ENCODE measurements around the gene PRPF8. TPM values are rescaled to one million over a fixed set of nuclear protein-coding genes. Genes with fewer than 3 reads are reported as not detected.

The PRPF8 gene
- total and polyA plus RNA-seq, 2 of the 13 experiments (the other 11 are each of a cell fraction or from before 2014, with no cell fraction given), result 112 to 179 TPM

GRCh38 chr17:1627982-1628855 is 56.4 kb downstream of the PRPF8 start, which contains the start of gene SLC43A2 (continued):
- TF ChIP-seq ZNF562 (CRISPR knock-in tag; IDR thresholded peaks at IDR 0.05; ENCODE audit: borderline replicate concordance) (no peak), ZNF616 (CRISPR knock-in tag; IDR thresholded peaks at IDR 0.05; ENCODE audit: low read depth) (peak; percentile 54; the same call in 1 of the 2 replicates), ZNF879 (CRISPR knock-in tag; IDR thresholded peaks at IDR 0.05) (no peak), FOXP4 (CRISPR knock-in tag; IDR thresholded peaks at IDR 0.05) (no peak), ZNF335 (CRISPR knock-in tag; IDR thresholded peaks at IDR 0.05) (no peak), ZNF251 (CRISPR knock-in tag; IDR thresholded peaks at IDR 0.05) (no peak), RFX1 (IDR thresholded peaks at IDR 0.05) (peak; percentile 39; the same call in 1 of the 2 replicates), ZNF619 (CRISPR knock-in tag; IDR thresholded peaks at IDR 0.05) (no peak), TARDBP (CRISPR knock-in tag; IDR thresholded peaks at IDR 0.05) (no peak; the same call in 1 of the 2 replicates), UBTF (CRISPR knock-in tag; IDR thresholded peaks at IDR 0.05) (peak; percentile 32), ZBTB2 (CRISPR knock-in tag; IDR thresholded peaks at IDR 0.05; ENCODE audit: low read depth) (no peak), POLR2AphosphoS2 (IDR thresholded peaks at IDR 0.05; ENCODE audit: low read depth, low read length) (no peak), ZNF205 (CRISPR knock-in tag; IDR thresholded peaks at IDR 0.05) (no peak), PATZ1 (CRISPR knock-in tag; IDR thresholded peaks at IDR 0.05) (no peak; the same call in 1 of the 2 replicates), ZNF3 (CRISPR knock-in tag; IDR thresholded peaks at IDR 0.05) (no peak), HCFC1 (IDR thresholded peaks at IDR 0.05; ENCODE audit: low read depth, low read length) (no peak), ZHX1 (CRISPR knock-in tag; IDR thresholded peaks at IDR 0.05; ENCODE audit: low read depth) (no peak)
